Mucosa of stomach (tissue), 1 donor: ENCODE measurements around the gene ABHD17B.

Experiments
- H3K27me3 ChIP-seq: one replicate; pipeline ENCODE4 v1.7.0; 2013; ENCODE audit warnings: mild to moderate bottlenecking, low read length; ENCODE audit not compliant: control insufficient read depth, insufficient read depth
- H3K36me3 ChIP-seq: one replicate; pipeline ENCODE4 v1.7.0; 2013; ENCODE audit warnings: low read length; ENCODE audit not compliant: control insufficient read depth, insufficient read depth
- H3K4me1 ChIP-seq: one replicate; pipeline ENCODE4 v1.7.0; 2013; ENCODE audit warnings: mild to moderate bottlenecking, low read length; ENCODE audit not compliant: control insufficient read depth, insufficient read depth
- H3K4me3 ChIP-seq: one replicate; pipeline ENCODE4 v1.7.0; 2013; ENCODE audit warnings: low read length
- H3K9ac ChIP-seq: one replicate; pipeline ENCODE4 v1.7.0; 2013; ENCODE audit warnings: mild to moderate bottlenecking, low read length, moderate library complexity
- H3K9me3 ChIP-seq: one replicate; pipeline ENCODE4 v1.7.0; 2013; ENCODE audit warnings: mild to moderate bottlenecking, low read length, moderate library complexity; ENCODE audit not compliant: control insufficient read depth
- donor health status: Pancreatic carcinoma.

The ABHD17B gene

DNA sequence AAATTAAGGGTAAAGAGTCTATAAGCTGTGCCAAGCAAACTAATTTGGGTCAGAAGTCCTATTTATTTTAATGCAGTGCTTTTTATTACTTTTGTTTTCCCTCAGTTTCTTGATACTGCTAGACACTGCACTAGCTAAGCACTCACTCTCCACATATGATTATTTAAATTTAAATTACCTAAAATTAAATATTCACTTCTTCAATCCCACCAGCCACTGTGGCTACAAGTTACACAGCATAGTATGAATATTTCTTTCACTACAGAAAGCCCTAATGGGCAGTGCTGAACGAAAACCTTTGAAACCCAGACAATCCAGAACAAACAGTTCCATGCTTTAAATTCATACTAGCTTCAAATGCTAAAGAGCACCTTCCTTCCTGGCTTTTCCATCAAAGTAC lies 23.6 kb downstream of the ABHD17B start:
- no peak overlapping the region for H3K4me3 ChIP-seq
- H3K4me1 ChIP-seq = no peaks in the 10 kb centered on the region
- no peaks in the 10 kb centered on the region for H3K27me3 ChIP-seq
- no peak overlapping the region for H3K9ac ChIP-seq
- H3K9me3 ChIP-seq = no peaks in the 10 kb centered on the region
- H3K36me3 ChIP-seq = no peaks in the 10 kb centered on the region

- H3K4me1 ChIP-seq = no peaks in the 10 kb centered on the region
- H3K36me3 ChIP-seq = no peaks in the 10 kb centered on the region
- no peak overlapping the region for H3K9ac ChIP-seq
- no peaks in the 10 kb centered on the region for H3K27me3 ChIP-seq
- no peaks in the 10 kb centered on the region for H3K9me3 ChIP-seq
- no peak overlapping the region for H3K4me3 ChIP-seq
Measured at GRCh38 chr9:71886541-71886940, 24.5 kb downstream of the ABHD17B start.

DNA sequence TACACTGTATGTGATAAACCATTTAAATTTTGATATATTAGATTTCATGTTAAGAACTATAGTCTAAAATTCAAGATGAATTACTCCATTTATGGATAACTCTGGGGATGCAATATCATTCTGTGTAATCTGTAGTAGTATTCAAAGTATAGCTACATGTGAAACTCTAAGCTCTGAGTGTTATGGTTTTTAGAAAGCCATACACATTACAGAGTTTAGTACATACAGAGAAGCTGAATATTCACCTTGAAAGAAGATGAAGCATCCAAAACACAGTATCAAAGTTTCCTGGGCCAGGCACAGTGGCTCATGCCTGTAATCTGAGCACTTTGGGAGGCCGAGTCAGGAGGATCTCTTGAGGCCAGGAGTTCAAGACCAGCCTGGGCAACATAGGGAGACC lies 25.0 kb downstream of the ABHD17B start:
- no peak overlapping the region for H3K9ac ChIP-seq
- H3K4me3 ChIP-seq = no peak overlapping the region
- no peaks in the 10 kb centered on the region for H3K36me3 ChIP-seq
- H3K4me1 ChIP-seq = no peaks in the 10 kb centered on the region
- no peaks in the 10 kb centered on the region for H3K27me3 ChIP-seq
- H3K9me3 ChIP-seq = no peaks in the 10 kb centered on the region

DNA sequence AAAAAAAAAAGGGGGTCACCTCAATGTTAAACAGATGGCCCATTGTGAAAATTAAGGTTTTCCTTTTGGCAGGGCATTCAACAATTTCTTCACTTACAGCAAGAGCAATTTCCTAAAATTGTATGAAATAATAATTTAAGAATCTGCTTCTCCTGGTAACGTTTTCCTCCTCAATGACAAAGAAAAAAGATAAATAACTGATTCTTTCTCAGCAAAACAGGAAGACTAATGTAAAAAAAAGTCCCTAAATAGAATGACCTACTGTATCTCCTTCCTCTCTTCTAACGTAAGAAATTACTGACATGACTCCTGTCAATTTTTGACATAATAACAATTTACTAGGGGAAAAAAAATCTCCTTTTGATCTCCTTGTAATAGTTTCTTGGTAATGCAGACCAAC lies 25.5 kb downstream of the ABHD17B start:
- H3K4me1 ChIP-seq = no peaks in the 10 kb centered on the region
- H3K27me3 ChIP-seq = no peaks in the 10 kb centered on the region
- no peaks in the 10 kb centered on the region for H3K36me3 ChIP-seq
- H3K9ac ChIP-seq = no peak overlapping the region
- no peak overlapping the region for H3K4me3 ChIP-seq
- no peaks in the 10 kb centered on the region for H3K9me3 ChIP-seq

GRCh38 chr9:71884005-71884404 lies 27.0 kb downstream of the ABHD17B start:
- Histone ChIP-seq H3K9me3 (no peaks in the 10 kb centered on the region), H3K4me3 (no peak overlapping the region), H3K36me3 (no peaks in the 10 kb centered on the region), H3K27me3 (no peaks in the 10 kb centered on the region), H3K4me1 (no peaks in the 10 kb centered on the region), H3K9ac (no peak overlapping the region)

DNA sequence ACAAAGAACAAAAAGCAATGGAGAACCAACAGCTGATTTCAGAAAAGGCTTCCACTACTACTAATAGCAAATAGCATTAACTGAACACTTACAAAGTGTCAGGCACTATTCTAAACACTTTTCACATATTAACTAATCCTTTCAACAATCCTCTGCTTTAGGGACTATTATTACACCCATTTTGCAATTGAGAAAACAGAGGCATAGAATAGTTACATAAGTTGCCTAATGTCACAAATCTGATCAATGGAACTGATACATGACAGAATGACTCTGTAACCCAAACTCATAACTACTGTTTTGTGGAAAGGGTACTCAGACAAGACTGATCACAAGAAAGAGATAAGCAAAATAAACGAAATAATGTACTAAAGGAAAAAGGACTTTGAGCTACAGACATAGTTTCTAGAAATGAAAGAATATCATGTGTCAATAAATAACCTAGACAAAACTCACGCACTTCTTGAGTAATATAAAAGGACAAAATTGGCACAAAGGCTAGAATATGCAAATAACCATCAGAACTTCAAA lies 31.3 kb downstream of the ABHD17B start:
- Histone ChIP-seq H3K9ac (no peak overlapping the region), H3K4me1 (no peaks in the 10 kb centered on the region), H3K27me3 (no peaks in the 10 kb centered on the region), H3K36me3 (peaks cover under 1% of the 10 kb centered on the region), H3K9me3 (no peaks in the 10 kb centered on the region), H3K4me3 (no peak overlapping the region)

GRCh38 chr9:71878327-71879274 lies 32.4 kb downstream of the ABHD17B start:
- no peaks in the 10 kb centered on the region for H3K27me3 ChIP-seq
- H3K4me3 ChIP-seq = no peak overlapping the region
- no peaks in the 10 kb centered on the region for H3K9me3 ChIP-seq
- peaks cover 3% of the 10 kb centered on the region for H3K36me3 ChIP-seq
- no peaks in the 10 kb centered on the region for H3K4me1 ChIP-seq
- H3K9ac ChIP-seq = no peak overlapping the region

GRCh38 chr9:71876829-71877228 lies 34.2 kb downstream of the ABHD17B start:
- Histone ChIP-seq H3K36me3 (peaks cover 3% of the 10 kb centered on the region), H3K9me3 (no peaks in the 10 kb centered on the region), H3K9ac (no peak overlapping the region), H3K4me3 (no peak overlapping the region), H3K27me3 (no peaks in the 10 kb centered on the region), H3K4me1 (no peaks in the 10 kb centered on the region)

DNA sequence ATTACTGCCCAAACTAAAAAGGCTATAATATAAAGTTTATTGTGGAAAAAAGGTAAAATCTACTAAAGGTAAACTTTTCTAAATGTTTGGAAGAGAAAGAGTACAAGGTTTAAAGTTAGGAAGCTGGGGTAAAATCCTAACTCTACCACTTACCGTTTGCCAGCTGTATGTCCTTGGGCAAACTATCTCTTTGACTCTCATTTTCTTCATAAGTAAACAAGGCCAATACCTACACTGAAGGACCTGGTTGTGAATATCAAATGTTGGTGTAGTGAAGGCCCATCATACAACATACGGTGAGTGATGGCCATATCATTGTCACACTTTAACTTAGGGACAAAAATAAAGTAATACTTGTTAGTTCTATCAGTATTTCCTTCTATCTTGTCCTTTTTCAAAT lies 34.9 kb downstream of the ABHD17B start:
- H3K9me3 ChIP-seq = no peaks in the 10 kb centered on the region
- no peak overlapping the region for H3K4me3 ChIP-seq
- H3K4me1 ChIP-seq = no peaks in the 10 kb centered on the region
- H3K27me3 ChIP-seq = no peaks in the 10 kb centered on the region
- peaks cover 3% of the 10 kb centered on the region for H3K36me3 ChIP-seq
- H3K9ac ChIP-seq = no peak overlapping the region

DNA sequence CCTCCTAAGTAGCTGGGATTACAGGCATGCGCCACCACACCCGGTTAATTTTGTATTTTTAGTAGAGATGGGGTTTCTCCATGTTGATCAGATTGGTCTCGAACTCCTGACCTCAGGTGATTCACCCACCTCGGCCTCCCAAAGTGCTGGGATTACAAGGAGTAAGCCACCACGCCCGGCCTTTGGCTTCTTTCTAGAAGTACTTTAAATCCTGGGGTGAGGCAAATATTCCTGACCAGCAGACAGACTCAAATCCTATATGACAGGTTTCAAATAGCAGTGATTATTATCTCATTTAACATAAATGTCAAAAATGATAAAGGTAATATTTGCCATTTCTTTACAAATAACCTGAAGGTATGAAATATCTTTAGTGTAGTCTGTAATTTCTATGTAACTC lies 35.6 kb downstream of the ABHD17B start:
- Histone ChIP-seq H3K4me3 (no peak overlapping the region), H3K27me3 (no peaks in the 10 kb centered on the region), H3K36me3 (peaks cover 3% of the 10 kb centered on the region), H3K4me1 (no peaks in the 10 kb centered on the region), H3K9ac (no peak overlapping the region), H3K9me3 (no peaks in the 10 kb centered on the region)

DNA sequence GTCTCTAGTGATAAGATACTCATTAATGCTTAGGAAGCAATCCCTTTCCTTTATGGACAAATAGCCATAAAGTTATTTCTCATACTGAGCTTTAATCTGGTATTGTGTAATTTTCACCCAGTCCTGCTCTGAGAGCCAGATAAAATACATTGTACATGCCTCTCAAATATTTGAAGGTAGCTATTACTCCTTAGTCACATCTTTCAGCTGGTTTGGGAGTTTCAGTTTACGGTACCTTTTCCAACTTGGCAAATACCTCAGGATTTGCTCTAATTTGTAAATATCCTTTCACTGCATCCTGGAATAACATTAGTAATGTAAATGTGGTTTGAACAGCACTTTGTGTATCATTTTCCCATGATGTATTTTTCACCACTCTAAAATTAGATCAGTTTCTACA lies 47.4 kb downstream of the ABHD17B start:
- Histone ChIP-seq H3K36me3 (no peaks in the 10 kb centered on the region), H3K4me3 (no peak overlapping the region), H3K9ac (no peak overlapping the region), H3K27me3 (no peaks in the 10 kb centered on the region), H3K4me1 (no peaks in the 10 kb centered on the region), H3K9me3 (no peaks in the 10 kb centered on the region)

DNA sequence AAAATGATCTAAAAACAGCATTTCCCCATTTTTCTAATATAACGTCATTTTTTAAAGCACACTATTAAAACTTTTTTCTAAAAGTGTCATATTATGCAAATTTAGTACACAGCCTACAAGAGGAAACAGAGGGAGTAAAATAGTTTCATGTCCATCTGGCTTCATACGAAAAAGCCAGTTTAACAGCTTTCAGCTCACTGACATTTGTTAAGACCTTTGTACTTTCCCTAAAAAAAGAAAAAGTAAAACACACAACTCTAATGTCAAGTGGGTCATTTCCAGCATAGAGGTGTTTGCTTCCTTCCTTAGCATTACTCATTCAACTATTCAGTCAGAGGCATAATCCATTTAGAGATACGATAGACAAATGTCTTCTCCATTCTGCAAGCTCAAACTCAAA lies 49.4 kb downstream of the ABHD17B start:
- H3K4me1 ChIP-seq = no peaks in the 10 kb centered on the region
- H3K9me3 ChIP-seq = no peaks in the 10 kb centered on the region
- no peaks in the 10 kb centered on the region for H3K36me3 ChIP-seq
- no peaks in the 10 kb centered on the region for H3K27me3 ChIP-seq
- no peak overlapping the region for H3K9ac ChIP-seq
- no peak overlapping the region for H3K4me3 ChIP-seq
